HepG2 (cell line): ENCODE results near the gene B3GALT6. TPM values are rescaled to one million over a fixed set of nuclear protein-coding genes. Genes with fewer than 3 reads are reported as not detected.
A peak's percentile ranks its signal among the peaks of the same experiment; 100 is the strongest.

Experiments used
- KDM6A ChIP-seq: IDR thresholded peaks from 2 replicates; pipeline ENCODE4 v1.6.1; 2016; ENCODE audit warnings: low read depth
- KMT2A ChIP-seq: sonication (generic); formaldehyde crosslinking; IDR thresholded peaks from 2 replicates; pipeline ENCODE4 v1.4.0; 2020; ENCODE audit warnings: missing genetic modification reagents
- NFAT5 ChIP-seq: sonication (generic); formaldehyde crosslinking; IDR thresholded peaks from 2 replicates; pipeline ENCODE4 v1.4.0; 2020; ENCODE audit warnings: missing genetic modification reagents
- NR2C2 ChIP-seq: sonication (generic); formaldehyde crosslinking; IDR thresholded peaks from 2 replicates; pipeline ENCODE4 v1.4.0; 2020; ENCODE audit warnings: missing genetic modification reagents, mild to moderate bottlenecking, moderate library complexity, borderline replicate concordance
- NR2F6 ChIP-seq, 2 experiments: IDR thresholded peaks; 2 replicates each; pipeline ENCODE4 v1.6.1; 2016; ENCODE audit warnings: antibody characterized with exemption in 1 of 2, mild to moderate bottlenecking in 1 of 2
- PATZ1 ChIP-seq: sonication (generic); formaldehyde crosslinking; IDR thresholded peaks from 2 replicates; pipeline ENCODE4 v1.4.0; 2020; ENCODE audit warnings: missing genetic modification reagents
- PTBP1 ChIP-seq: fragments of 200-400 bp; formaldehyde crosslinking; IDR thresholded peaks from 2 replicates; pipeline ENCODE4 v1.6.1; 2018; ENCODE audit warnings: low read length, low read depth; ENCODE audit not compliant: poor library complexity, severe bottlenecking
- RXRA ChIP-seq: sonication (generic); formaldehyde crosslinking; IDR thresholded peaks from 2 replicates; pipeline ENCODE4 v1.5.1; 2020; ENCODE audit warnings: missing genetic modification reagents
- SAP130 ChIP-seq: IDR thresholded peaks from 2 replicates; pipeline ENCODE4 v1.6.1; 2016; ENCODE audit warnings: low read depth
- THAP9 ChIP-seq: sonication (generic); formaldehyde crosslinking; IDR thresholded peaks from 2 replicates; pipeline ENCODE4; 2020; ENCODE audit warnings: missing genetic modification reagents, mild to moderate bottlenecking, borderline replicate concordance
- ZBTB33 ChIP-seq: sonication (generic); formaldehyde crosslinking; IDR thresholded peaks from 2 replicates; pipeline ENCODE4 v1.4.0; 2020; ENCODE audit warnings: missing genetic modification reagents
- ZFP41 ChIP-seq: sonication (generic); formaldehyde crosslinking; IDR thresholded peaks from 2 replicates; pipeline ENCODE4 v1.4.0; 2020; ENCODE audit warnings: mild to moderate bottlenecking, missing genetic modification reagents, borderline replicate concordance
- ZNF260 ChIP-seq: sonication (generic); formaldehyde crosslinking; IDR thresholded peaks from 2 replicates; pipeline ENCODE4 v1.4.0; 2020; ENCODE audit warnings: missing genetic modification reagents, low read depth, mild to moderate bottlenecking, borderline replicate concordance
- ZNF713 ChIP-seq: sonication (generic); formaldehyde crosslinking; IDR thresholded peaks from 2 replicates; pipeline ENCODE4 v1.4.0; 2020; ENCODE audit warnings: mild to moderate bottlenecking, missing genetic modification reagents
- polyA plus RNA-seq, 8 experiments: library from polyadenylated mRNA; depleted of rRNA in 3 of 8; stranded (reverse) in 7 of 8; unstranded in 1 of 8; fragments of >200 nt; fragmentation: Illumina TruSeq in 4 of 8; extraction: Trizol in 4 of 8; gene quantifications; 2 replicates each; pipeline versions ENCODE4 v1.2.1 to v1.2.3, GENCODE V29; 2011 to 2016; ENCODE audit warnings: low read depth in 4 of 8, missing spikeins in 1 of 8, mixed read lengths in 1 of 8; ENCODE audit not compliant: insufficient read depth in 1 of 8
- total RNA-seq, 5 experiments: library from RNA; depleted of rRNA; stranded (reverse); fragments of >200 nt; fragmentation: Illumina TruSeq; extraction: Trizol; gene quantifications; 2 replicates each; pipeline ENCODE4 v1.2.3, GENCODE V29; 2016; ENCODE audit warnings: low read depth in 1 of 5

Gene B3GALT6
- total and polyA plus RNA-seq, 2 of the 13 experiments (the other 11 are each of a cell fraction or from before 2014, with no cell fraction given) = 3.9 to 14.2 TPM

GRCh38 chr1:1281533-1282321 lies 49.7 kb downstream of the B3GALT6 start (continued):
- 0 out of 2 replicates have a peak, but pooled peaks have one; percentile 34 for TF ChIP-seq THAP9 (CRISPR knock-in tag)
- TF ChIP-seq ZNF260 = no peak
- TF ChIP-seq RXRA (CRISPR knock-in tag) = peak; percentile 61; the same call in 1 of the 2 replicates
- peak; percentile 94 for TF ChIP-seq PATZ1
- no peak for TF ChIP-seq ZNF713 (CRISPR knock-in tag)
- 0 out of 2 replicates have a peak, but pooled peaks have one; percentile 19 for TF ChIP-seq KMT2A (CRISPR knock-in tag)
- peak; percentile 68 for TF ChIP-seq NR2C2
- 0 out of 2 replicates have a peak, but pooled peaks have one; percentile 36 for TF ChIP-seq NFAT5 (CRISPR knock-in tag)
- TF ChIP-seq PTBP1 = no peak
- TF ChIP-seq ZBTB33 (CRISPR knock-in tag) = peak; percentile 39; the same call in 1 of the 2 replicates
- TF ChIP-seq KDM6A (CRISPR knock-in tag) = peak; percentile 78
- peak; percentile 83 for TF ChIP-seq NR2F6 (IDR thresholded peaks at IDR 0.05)
- peak; percentile 82 for TF ChIP-seq NR2F6 (CRISPR knock-in tag; IDR thresholded peaks at IDR 0.05)
- no peak for TF ChIP-seq ZFP41 (CRISPR knock-in tag)
- peak; percentile 69 for TF ChIP-seq SAP130 (CRISPR knock-in tag)
